PC-9 (cell line): ENCODE data around the gene ATP2C2.

Experiments
- EZH2 ChIP-seq: fragments of 200-600 bp; sonication (generic); IDR thresholded peaks from 2 replicates; pipeline ENCODE4 v1.8.0; 2017; ENCODE audit warnings: antibody characterized with exemption, low read depth
- TF ChIP-seq, protein P1 (sequence below): fragments of 200-600 bp; sonication (generic); conservative IDR thresholded peaks from 2 replicates; pipeline ENCODE4 v1.6.1; 2017; ENCODE audit warnings: mixed run types, antibody characterized with exemption, mild to moderate bottlenecking, moderate library complexity

DNA sequence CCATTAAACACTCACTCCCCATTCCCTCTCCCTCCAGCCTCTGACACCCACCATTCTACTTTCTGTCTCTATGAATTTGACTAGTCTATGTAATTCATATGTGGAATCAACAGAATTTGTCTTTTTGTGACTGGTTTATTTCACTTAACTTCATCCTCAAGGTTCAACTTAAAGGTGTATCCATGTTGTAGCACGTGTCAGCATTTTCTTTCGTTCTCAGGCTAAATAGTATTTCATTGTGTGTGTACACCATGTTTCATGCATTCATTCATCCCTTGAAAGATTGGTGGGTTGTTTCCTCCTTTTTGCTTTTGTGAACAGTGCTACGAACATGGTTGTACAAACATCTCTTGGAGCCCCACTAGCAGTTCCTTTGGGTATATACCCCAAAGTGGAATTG lies 36.0 kb downstream of the ATP2C2 start:
- TF ChIP-seq, protein P1, sequence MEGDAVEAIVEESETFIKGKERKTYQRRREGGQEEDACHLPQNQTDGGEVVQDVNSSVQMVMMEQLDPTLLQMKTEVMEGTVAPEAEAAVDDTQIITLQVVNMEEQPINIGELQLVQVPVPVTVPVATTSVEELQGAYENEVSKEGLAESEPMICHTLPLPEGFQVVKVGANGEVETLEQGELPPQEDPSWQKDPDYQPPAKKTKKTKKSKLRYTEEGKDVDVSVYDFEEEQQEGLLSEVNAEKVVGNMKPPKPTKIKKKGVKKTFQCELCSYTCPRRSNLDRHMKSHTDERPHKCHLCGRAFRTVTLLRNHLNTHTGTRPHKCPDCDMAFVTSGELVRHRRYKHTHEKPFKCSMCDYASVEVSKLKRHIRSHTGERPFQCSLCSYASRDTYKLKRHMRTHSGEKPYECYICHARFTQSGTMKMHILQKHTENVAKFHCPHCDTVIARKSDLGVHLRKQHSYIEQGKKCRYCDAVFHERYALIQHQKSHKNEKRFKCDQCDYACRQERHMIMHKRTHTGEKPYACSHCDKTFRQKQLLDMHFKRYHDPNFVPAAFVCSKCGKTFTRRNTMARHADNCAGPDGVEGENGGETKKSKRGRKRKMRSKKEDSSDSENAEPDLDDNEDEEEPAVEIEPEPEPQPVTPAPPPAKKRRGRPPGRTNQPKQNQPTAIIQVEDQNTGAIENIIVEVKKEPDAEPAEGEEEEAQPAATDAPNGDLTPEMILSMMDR: no peak
- no peak for TF ChIP-seq EZH2
